GM18858 (cell line): ENCODE data around the gene DNAAF8.
"Not testable (repeated sequence)": the region's sequence is repeated elsewhere in the genome, so short reads cannot be mapped to it uniquely, and the experiment has no call there.

Source experiments
- ATAC-seq: cut with Tn5 transposase; IDR thresholded peaks from one replicate; pipeline ENCODE4 v1.9.1; 2021; ENCODE audit not compliant: unreplicated experiment

DNAAF8 gene

DNA sequence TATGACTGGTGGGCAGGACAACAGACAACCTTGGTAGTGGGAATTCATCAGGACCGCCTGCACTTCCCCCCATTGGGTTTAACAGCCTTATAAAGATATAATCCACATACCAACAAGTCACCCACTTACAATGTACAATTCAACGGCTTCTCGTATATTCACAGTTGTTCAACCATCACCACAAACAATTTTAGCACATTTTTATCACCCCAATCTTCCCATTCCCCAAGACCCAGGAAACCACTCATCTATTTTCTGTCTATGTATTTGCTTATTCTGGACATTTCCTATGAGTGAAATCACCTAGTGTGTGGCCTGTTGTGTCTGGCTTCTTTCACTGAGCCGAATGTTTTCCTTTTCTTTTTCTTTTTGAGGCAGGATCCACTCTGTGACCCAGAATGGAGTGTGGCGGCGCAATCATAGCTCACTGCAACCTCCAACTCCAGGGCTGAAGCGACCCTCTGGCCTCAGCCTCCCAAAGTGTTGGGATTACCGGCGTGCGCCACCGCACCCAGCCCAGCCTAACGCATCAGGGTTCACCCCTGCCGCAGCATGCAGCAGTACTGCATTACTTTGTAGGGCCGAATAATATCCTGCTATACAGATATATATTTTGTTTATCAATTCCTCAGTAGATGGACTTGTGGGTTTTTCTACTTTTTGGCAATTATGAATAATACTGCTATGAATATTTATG, 11.1 kb upstream of the DNAAF8 start:
- ATAC-seq, result no peak

DNA sequence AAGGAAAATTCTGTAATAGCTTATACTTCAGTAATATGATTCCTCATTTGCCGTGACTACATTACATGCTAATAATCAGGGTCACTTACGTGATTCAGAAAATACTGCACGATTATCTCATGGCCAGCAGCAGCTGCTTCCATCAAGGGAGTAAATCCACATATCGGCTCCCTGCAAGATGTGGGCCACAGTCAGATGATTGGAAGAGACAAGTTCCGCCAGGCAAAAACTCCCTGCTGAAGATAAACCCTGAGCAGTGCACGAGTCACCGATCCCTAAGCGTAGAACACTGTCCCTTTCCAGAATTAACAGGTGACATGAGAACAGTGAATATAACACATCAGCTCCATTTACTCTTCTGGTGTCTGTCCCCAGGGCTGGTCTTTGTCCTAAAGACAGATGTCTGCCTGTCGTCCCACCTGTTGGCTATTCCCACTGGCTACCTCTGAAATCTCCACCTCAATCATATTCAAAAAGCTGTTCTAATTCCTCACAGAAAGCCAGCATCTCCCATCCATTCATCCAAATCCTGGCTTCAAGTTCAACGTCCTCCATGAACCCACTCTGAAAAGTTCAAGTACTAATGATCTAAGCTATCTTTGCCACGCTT, 9.6 kb upstream of the DNAAF8 start:
- no peak for ATAC-seq

DNA sequence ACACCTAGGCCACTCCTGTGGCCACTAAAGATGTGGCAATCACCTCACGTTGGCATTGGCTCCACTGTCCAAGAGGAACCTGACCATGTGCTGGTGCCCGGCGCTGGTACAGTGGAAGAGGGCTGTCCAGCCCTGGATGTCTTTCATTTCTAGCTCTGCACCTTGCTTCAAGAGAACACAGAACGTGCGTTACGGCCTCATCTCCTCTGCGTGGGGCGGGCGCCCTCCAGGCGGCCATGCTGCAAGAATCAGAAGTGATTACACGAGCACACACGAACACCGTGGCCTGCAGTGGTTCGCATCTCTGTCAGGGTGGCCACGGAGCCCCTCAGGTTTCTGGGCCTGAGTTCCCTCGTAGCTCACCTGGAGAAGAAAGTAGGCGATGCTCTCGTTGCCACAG, 7.7 kb upstream of the DNAAF8 start:
- no peak for ATAC-seq

DNA sequence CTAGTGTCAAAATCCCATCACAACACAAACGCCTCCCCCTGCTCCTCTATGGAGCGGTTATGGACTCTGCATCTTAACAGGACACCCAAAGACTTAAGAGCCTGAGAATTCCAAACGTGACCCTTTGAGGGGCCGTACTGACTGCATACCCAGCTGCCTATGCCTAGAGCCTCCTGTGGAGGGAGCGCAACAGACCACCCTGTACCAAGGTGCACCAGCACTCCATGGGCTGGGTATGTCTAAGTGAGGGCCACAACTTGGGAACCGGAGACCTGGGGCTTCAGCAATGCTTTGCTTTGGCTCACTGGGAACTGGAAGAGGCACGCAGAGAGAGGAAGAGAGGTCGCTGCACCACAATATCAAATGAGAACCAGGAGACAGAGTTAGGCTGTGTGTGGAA, 5.7 kb upstream of the DNAAF8 start:
- no peak for ATAC-seq

DNA sequence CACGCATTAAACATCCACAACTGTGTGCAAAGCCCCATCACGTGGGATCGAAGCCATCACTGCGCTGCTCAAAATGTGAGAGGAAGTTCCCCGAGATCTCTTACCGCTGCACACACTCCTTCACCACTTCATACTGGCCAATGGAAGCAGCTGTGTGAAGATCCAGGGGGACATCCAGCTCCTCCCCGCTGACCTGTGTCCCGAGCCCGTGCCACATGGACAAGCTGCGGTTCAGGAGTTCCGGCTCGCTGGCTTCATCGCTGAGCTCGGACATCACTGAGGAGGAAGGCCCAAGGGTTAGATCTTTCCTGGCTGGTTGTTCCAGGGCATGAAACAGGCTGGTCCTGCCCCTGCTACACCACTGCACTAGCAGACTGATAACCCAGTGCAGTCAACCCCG, 4.5 kb upstream of the DNAAF8 start:
- no peak for ATAC-seq

DNA sequence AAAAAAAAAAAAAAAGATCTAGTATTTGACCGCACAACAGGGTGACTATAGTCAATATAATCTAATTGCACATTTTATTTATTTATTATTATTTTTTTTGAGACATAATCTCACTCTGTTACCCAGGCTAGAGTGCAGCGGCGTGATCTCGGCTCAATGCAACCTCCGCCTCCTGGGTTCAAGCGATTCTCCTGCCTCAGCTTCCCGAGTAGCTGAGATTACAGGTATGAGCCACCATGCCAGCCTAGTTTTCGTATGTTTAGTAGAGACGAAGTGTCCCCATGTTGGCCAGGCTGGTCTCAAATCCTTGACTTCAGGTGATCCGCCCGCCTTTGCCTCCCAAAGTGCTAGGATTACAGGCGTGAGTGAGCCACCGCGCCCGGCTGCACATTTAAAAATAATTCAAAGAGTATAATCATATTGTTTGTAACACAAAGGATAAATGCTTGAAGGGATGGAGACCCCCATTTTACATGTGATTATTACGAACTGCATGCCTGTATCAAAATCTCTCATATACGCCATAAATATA, 1.1 kb upstream of the DNAAF8 start:
- ATAC-seq, result no peak

DNA sequence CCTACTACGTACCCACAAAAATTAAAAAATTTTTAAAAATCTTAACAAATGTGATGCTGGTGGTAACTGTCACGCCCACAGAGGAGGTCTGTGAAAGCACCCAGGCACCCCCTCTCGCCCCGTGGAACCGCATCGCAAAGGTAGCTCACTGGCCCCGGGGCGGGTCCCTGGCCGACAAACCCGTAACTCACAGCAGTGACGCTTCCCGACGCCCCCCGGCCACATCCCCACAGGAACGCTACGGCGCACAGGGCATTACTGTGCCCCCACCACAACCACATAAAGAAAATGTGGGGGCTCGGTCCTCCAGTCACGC, 632 bp upstream of the DNAAF8 start:
- no peak for ATAC-seq

DNA sequence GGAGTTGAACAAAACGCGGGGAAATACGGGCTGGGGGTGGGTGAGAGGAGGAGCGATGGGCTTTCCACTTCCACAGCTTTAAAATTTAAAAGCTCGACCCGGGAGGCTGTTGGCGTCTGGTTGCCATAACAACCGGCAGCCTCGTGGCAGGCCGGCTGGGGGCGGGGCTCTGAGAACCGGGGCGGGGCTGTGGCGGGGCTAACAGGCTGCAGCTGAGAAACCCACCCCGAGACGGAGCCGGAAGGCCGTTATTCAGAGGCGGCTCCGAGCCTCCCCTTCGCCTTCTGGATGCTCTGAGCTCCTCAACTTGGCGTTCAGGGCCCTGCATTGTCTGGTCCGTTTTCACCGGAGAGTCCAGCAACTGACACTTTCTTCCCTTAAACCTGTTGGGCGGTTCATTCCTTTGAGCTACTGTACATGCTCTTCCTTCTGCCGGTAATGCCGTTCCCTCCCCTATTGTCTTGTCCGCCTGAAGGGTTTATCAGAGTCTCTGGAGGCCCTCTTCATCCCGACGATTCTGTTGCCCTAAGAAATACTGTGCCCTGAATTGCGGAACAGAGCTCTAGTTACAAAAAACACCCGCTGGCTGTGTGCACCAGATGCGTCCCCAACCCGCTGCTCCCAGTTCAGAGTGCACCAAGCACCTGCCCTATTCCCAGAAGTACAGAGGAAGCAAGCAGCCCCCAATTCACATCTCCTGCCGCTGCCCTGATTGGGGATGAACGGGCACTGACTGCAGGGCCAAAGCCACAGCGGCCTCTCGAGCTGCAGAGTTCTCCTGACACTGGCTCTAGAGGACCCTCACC, 596 bp downstream of the DNAAF8 start:
- ATAC-seq, result peak; percentile 37

DNA sequence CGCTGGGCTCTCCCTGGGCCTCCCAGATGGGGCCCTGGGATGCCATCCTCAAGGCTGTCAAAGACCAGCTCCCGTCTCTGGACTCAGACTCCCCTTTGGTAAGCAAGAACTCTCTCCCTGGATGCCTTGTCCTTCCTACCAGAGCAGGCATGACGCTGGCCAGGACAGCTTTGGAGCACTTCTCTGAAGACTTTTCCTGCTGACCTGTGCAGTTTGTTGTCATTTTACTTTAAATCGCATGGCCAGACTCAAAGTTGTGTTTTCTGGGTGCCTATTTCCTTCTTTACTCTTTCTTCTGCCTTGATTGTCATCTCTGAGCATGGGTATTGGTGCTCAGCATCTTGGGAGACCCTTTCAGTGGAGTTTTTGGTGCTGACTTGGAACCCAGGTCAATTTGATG, 2.2 kb downstream of the DNAAF8 start:
- no peak for ATAC-seq

DNA sequence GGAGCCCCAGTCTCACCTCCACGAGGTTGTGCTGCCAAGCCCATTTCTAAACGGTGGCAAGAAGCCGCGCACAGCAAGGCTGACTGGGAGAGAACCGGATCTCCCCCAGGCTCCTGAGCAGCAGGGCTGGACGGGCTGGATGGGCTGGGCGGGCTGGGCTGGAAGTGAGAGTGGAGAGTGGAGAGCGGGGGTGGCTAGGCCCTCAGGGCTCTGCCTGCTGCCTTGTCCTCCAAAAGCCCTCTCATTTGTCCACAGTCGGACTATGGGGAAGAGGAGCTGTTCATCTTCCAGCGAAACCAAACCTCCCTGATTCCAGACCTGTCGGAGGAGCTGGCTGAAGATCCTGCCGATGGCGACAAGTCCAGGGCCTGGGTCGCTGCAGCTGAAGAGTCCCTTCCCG, 3.2 kb downstream of the DNAAF8 start:
- no peak for ATAC-seq

DNA sequence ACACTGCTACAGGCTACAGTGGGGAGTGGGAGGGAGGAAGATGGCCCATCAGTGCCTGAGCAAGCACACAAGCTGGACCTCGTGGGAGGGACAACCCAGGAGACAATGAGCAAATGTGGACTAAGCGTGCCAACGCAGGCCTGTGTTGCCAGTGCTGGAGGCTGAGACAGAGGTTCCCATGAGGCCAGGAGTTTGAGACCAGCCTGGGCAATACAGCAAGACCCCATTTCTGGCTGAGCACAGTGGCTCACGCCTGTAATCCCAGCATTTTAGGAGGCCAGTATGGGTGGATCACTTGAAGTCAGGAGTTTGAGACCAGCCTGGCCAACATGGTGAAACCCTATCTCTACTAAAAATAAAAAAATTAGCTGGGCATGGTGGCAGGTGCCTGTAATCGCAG, 4.0 kb downstream of the DNAAF8 start:
- not testable (repeated sequence) for ATAC-seq

DNA sequence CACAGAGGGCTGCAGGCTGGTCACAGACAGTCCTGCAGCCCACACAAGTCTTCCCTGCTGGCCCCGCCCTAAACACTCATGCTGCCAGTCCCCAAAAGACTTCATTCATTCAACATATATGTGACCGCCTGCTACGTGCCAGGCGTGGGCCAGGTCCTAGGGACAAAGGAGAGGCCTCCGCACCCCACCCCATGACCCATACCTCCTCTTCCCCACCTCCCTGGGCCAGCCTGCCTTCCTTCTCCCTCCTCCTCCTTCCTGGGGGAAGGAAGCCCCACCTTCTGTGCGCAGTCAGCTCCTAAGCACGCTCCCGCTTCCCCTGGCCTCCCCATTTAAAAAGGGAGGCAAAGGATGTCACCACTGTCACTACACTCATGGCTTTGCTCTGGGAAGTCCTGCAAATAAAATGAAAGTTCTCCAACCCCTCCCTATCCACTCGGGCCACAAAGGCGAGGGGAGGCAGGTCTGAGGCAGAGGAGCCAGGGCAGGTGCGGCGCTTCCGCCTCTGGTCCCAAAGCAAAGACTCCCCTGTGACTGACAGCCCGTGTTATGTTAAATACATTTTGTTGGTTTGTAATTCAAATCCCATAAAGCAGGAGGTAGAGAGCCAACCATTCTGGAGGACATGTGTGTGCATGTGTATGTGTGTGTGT, 9.0 kb downstream of the DNAAF8 start:
- no peak for ATAC-seq

DNA sequence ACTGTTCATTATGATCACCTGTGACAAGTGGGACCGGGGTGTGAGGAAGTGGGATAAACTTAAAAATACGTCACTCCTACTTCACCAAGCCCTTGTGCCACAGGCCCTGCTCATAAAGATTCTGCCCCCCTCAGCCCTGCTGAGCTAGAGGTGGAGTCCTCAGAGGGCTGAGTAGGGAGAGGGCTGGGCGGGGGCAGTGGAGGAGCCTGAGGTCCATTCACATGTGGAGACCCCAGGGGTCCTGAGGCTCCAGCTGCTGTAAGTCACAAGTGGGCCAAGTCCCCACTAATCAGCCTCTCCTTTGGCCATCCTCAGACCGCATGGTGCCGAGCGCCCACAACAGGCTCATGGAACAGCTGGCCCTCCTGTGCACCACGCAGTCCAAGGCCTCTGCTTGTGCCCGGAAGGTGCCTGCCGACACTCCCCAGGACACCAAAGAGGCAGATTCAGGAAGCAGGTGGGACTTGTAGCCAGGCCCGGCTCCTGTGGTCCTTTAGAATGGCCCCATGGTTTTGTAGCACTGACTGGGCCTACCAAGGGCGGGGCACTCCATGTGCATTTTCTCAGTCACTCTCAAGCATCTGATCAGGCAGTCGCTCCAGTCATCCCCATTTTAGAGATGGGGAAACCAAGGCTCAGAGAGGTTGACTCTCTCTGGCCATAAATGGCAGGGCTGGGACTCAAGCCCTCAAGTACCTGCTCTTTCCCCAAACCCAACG, 10.4 kb downstream of the DNAAF8 start:
- no peak for ATAC-seq

DNA sequence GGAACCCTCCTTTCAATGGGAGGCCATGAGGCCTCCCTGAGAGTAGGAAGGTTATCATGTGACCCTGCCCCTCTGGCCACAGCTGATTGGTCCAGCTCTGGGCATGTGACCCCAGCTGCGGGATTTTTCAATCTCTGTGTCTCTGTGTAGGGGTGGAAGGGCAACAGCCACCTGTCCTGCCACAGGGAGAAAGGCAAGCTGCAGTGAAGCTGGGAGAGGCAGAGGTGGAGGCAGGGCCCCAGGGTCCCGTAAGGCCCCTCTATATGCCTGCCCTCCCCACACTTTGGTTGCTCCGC, 10.9 kb downstream of the DNAAF8 start:
- ATAC-seq, result no peak

DNA sequence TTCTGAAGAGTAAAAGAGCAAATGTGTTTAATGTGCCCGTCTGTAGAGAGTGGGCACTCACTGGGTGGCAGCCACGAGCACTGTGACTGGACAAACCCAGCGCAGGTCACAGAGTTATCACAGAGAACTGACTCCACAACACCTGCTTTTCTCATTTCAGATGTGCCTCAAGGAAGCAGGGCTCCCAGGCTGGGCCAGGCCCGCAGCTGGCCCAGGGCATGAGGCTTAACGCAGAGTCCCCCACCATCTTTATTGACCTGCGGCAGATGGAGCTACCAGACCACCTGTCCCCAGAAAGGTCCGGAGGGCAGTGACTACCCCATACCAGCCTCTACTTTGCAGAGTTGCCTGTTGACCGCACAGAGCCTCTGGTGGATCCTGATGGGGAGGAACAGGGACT, 11.9 kb downstream of the DNAAF8 start:
- ATAC-seq, result no peak

DNA sequence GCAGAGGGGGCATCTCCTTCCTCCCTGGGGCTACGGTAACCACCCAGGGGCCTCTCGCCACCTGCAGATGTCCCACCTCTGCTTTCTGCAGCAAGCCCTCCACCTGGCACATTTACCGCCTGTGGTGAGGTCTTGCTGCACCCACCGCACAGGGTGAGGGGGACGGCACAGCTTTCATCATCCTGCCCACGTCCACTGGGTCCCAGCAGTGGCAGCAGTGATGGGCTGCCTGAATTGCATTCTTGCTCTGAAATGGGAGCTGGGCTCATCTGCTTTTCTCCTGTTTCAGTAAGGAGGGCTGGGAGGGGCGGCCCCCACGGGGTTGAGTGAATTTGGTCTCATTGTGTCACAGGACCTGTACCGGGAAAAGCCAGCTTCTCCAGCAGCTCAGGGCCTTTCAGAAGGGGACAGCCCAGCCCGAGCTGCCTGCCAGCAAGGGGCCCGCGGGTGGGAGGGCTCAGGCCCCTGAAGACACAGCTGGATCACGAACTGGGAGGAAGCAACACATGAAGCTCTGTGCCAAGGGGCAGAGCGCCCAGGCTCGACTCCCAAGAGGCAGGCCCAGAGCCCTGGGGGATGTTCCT, 12.7 kb downstream of the DNAAF8 start:
- no peak for ATAC-seq

DNA sequence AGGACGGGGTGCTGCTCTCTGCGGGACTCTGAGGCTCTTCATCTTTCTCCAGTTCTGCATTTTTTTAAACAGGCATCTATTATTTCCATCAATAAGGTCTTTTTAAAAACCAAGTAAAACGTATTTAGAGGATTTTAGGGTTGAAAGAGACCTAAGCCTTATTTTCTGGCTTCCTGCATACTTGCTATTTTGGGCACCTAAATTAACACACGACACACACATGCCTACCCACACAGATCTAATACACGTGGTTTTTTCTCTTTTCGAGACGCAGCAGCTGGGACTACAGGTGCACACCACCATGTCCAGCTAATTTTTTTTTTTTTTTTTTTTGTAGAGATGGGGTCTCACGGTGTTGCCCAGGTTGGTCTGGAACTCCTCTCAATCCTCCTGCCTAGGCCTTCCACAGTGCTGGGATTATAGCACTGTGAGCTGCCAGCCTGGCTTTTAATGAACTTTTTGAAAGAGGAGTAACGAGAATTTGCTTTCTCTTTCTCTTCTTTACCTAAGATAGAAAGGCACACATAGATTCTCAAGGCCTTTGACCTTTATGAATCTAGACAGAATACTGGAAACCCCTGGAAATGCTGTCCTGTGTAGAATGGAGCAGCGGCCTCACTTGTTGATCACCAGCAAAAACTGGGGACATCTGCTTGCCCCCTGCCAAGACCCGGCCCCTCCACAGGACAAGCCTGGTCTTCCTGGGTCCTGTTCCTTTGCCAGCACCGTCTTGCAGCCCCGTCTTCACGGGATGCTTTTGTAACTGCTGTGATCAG, 13.8 kb downstream of the DNAAF8 start:
- ATAC-seq, result no peak

DNA sequence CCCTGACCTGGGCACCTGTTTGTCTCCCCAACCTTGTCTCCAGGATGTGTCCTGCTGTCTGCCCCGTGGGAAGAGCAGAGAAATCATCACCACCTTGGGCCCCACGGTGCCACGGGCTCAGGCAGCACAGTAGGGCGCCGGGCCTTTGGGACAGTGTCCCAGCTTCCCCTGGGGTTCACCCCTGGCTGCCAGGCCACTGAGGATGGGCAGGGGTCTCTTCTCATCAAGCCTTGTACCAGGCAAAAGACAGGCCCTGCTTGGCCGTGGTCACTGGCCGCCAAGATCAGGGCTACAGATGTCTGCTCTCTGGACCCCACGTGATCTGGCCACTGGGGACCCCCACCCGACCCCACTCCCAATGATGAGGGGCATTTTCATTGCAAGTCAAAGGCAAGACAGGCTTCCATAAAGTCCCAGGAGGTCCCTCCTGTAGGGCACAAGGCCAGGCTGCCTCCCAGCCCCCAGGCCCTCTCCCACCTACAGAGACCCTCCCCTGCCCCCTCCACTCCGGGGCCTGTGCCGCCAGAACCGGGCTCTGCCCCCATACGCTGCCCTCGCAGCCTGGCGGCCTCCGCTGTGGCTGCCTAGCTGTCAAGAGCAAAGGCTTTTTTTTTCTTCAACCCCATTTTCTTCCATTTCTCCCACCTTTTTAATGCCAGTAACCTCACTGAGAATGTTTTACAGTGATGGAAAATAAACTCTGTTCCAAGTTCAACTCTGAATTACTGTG, 14.5 kb downstream of the DNAAF8 start:
- no peak for ATAC-seq

DNA sequence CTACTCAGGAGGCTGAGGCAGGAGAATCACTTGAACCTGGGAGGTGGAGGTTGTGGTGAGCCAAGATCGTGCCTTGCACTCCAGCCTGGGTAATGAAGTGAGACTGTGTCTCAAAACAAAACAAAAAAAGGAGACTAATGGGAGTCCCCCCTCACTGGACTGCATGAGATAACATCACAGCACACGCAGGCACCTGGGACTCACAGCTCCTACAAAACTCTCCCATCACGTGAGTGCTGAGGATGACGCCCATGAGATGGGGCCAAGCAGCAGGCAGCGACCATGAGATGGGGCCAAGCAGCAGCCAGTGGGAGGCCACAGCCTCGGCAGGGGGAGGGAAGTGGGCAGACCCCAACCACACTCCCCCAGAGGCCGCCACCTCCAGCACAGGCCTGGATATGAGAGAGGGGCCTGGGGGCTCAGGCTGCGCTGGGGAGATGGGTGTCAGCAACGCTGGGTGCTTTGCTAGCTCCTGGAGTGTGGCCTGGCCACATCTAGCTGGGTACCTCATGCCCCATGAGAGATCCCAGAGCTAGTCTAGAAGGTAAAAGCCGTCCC, 15.4 kb downstream of the DNAAF8 start:
- no peak for ATAC-seq
